HG02852 (cell line): ENCODE results near the gene TMED6.

Experiments
- ATAC-seq: cut with Tn5 transposase; IDR thresholded peaks from one replicate; pipeline ENCODE4 v1.9.1; 2021; ENCODE audit warnings: mild to moderate bottlenecking, moderate library complexity; ENCODE audit not compliant: unreplicated experiment

Gene TMED6

DNA sequence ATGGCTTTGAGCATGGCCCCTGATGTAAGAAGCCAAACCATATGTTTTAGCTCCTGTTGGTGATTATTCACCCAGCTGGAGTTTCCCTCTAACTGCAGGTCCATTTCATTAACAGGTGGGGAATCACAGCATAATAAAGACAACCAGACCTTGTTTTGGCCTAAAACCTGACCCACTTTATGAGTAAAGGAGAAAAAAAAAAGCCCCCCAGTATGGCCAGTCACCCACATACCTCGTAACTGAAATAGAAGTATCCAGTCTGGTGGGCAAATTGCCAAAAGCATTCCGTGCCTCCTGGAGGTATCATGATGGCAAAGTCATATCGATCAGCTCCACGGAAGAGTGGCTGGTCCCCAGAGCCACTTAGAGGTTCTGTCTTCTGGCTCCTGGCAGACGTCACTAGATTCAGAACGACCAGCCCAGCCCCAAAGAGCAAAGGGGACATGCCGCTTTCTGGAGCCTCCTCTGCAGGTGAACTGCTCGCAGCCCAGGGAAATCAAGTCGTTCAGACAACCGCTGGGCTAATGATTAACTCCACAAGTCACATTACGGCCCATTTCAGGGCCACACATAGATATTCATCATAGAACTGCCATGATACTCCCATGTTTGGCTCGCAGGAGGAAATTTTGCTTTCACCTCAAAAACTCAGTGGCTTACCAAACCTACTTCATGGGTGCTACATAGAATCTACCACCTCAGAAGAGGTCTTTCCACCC lies at the start of gene TMED6:
Gene TMED6 (minus strand): TSS at position 478 of the 719 bp plus-strand sequence. CDS start 33 bp downstream, at position 445.
- ATAC-seq, result no peak

DNA sequence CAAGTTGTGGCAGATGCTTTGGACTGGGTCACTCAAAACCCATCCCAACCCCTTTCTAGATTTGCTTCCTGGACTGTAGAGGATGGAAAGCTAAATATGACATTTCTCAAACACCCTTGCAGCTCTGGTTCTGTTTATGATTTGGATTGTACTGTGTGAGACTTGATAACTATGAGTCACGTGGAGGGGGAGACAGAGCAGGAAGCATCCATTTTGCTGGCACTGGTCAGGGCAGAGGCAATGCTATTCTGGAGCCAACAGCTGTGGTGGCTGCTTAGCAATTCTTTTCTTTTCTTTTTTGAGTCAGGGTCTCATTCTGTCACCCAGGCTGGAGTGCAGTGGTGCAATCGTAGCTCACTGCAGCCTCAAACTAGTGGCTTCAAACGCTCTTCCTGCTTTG lies 47.8 kb upstream of the TMED6 start:
- no peak for ATAC-seq

DNA sequence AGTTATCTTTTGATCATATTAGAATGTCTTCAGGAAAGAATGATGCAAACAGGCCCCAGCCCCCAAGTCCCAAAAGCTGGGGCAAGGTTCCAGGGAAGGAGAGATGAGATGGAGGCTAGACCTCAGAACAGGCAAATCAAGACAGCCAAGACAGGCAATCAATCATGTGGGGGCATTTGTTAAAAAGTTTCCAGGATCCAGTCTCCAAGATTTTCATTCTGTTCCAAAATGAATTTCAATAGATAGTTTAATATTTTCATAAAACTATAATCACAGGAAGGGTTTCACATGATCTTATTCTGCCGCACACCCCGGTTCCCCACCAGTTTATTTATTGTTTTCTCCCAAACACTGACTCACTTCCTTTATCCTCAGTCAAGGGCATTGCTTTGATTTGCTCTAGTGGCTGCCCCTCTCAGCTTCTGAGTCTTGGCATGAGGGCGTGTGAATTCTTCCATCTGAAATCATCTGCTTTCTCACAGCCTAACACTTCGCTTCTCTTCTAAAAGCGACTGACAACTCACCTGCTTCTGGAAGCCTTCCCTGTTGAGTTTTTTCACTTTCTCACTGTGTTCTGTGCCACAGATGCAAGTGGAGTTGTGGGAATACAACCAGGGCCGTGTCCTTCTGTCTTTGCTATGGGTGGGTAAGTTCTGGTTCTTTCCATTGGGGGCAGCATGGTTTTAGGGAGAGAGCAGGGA lies 46.4 kb upstream of the TMED6 start:
- ATAC-seq, result no peak

DNA sequence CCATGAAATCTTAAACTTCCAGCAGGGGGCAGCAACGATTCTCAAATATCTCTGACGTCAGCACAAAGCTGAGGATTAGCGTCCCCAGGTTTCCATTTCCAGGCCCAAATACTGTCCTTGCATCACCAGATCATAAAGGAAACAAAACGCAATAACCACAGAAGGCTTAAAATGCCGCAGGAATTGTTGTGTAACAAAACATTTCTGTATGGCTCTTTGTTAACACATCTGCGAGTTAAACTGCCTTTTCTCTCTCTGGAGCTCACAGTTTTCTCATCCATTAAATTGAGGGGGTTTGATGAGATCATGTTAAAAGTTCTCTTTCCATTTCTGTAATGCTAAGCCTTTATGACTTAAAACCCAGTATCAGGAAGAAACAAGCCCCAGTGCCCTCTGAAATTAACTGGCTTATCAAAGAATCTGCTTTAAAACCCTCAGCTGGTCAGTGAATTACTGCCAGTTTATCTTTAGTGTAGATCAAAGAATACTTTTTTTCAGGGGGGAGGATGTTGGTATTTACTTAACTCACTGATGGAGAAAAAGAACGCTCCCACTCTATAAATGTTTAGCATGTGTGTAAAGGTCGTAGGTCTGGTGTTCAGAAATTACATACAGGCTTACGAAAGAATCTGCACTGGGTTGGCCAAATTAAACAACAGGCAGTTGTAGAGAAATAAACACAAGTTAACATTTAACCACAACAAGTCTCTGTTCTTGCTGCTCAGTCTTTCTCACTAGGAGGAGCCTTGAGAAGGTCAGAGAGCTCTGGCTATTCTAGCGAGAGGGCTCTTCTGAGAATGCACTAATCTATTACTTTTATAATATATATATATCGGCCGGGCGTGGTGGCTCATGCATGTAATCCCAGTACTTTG lies 44.8 kb upstream of the TMED6 start:
- no peak for ATAC-seq

DNA sequence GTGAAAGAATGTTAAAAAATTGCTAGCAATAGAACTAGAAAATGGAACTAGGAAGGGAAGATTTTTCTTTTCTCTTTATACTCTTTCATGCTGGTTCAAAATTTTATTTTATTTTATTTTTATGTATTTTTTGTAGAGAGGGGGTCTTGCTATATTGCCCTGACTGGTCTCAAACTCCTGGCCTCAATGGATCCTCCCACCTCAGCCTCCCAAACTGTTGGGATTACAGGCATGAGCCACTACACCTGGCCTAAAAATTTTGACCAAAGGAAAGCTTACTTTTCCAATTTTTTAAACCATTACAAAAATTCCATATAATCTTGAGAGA lies 44.2 kb upstream of the TMED6 start:
- no peak for ATAC-seq

DNA sequence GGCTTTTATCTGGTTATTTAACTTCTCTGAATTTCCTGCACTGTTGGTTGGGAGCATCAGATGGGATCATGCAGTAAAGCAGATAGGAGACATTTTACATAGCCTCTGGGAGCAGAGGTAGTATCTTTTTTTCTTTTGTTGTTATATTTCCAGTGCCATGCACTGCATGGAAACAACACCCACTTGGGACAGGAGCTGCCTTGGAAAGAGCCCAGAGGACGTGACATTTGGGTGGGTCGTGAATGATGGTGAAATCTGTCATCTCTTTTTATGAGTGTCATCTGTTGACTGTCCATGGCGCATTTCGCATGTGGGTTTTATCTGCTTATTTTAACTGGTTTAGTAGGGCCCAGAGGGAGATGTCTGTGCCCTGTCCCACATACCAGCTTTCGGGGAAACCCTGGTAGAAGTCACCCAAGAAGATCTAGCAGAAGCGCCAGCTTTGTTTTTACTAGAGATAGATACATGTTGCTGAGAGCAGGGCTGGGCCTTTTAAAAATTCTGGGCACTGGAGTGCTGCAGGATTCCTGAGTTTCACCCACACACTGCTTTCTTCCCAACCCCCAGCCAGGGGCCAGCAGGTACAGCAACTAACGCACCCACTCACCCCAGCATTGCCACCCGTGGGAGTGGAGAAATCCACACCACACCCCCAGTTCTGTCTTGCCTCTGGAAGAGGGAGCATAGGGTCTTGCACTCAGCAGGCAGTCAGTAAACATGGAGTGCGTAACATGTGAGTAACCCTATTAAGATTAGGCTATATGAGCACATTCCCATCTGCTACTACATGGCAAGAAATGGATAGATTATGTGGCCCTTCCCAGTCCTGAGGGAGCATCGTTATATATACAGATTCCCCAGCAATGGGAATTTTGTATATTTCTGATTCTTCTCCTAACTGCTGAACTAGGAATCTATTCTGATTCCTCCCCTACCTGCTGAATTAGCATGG lies 42.6 kb upstream of the TMED6 start:
- ATAC-seq, result no peak

DNA sequence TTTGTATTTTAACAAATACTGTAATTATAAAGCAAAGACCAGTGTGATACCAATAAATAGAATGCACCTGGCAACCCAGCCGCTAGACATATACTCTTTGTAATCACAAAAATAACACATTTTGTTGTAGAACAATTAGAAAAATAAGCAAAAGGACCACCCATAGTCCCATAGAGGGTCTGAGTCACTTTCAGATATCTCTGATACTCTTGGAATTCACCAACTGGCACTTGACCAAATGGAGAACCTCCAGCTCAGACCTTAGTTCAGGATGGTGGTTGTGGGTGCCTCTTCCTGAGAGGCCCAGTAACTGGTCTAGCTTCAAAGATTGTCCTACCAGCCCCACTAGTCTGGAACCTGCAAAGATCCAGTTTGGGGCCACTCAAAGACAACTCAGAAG lies 35.0 kb upstream of the TMED6 start:
- no peak for ATAC-seq

DNA sequence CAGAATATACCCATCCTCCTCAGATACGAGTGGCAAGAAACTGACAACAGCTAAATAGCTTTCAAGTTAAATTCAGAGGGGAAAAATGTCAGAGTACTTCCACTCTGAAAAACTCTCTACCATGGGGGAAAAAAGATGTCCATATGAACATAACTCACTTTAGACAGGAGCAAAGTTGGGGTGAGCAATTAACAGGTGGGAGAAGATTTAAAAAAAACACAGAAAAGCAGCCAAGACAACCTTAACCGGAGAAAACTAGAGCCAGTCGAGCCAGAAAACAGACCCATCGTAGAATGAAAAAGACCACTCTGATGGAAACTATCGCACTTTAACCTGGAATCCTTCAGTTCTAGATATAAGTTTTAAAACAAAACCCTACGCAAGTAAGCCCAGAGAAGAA lies 33.4 kb upstream of the TMED6 start:
- no peak for ATAC-seq

DNA sequence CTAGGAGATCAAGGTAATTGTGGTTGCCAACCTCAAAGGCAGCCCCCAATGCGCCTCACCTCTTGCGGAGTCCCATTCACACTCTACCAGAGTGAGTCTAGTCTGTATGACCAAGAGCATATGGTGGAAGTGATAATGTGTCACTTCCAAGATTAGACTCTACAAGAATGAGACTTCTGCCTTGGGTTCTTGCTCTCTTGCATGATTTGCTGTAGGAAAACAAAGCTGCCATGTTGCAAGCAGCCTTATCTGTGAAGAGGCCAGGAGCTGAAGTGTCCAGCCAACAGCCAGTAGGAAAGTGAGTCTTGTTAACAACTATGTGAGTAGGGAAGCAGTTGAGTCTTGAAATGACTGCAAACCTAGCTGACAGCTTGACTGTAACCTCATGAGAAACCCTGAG lies 30.8 kb upstream of the TMED6 start:
- ATAC-seq, result no peak

DNA sequence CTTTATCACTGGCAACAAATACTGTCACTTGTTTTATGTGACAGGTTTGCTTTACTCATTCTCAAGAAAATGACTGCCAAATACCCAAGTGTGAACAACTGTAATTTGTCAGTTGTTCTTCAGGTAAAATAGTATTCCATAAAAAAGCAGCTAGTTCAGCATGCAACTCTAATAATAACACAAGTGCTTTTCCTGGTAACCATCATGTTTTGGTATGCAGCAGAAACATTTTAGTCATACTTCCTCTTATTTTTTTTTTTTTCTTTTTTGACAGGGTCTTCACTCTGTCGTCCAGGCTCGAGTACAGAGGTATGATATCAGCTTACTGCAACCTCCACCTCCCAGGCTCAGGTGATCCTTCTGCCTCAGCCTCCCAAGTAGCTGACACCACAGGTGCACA lies 29.6 kb upstream of the TMED6 start:
- ATAC-seq, result no peak

DNA sequence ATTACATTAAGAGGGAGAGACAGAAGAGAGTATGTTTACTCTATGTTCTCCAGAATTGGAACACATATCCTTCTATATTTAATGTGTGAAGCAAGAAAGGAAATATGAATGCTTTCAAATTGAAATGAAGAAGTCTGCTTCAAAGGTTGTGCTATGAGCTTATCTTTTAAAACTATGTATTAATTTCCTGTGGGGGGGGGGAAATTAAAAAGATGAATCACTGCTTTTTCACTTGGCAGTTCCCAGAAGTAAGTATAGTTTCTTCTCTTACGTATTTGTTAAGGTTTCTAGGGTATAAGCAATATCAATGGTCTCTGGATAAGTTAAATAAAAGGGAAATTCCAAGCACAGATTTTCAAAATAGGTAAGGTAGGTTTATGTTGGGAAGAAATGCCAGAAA lies 27.2 kb upstream of the TMED6 start:
- ATAC-seq, result no peak

DNA sequence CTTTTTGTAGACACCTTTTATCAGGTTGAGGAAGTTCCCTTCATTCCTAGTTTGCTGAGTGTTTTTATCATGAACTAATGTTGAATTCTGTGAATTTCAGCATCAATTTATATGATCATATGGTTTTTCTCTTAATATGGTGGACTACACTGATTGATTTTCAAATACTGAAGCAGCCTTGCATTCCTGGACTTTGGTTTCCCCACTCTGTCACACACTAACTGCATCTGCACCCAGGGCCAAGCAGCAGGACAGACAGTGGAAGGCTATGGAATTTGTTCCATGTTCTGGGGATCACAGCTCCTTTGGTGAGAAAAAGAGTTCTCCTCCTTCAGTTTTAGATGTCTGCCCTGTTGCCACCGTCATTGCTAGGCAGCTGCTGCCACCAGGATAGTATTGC lies 26.4 kb upstream of the TMED6 start:
- ATAC-seq, result no peak

DNA sequence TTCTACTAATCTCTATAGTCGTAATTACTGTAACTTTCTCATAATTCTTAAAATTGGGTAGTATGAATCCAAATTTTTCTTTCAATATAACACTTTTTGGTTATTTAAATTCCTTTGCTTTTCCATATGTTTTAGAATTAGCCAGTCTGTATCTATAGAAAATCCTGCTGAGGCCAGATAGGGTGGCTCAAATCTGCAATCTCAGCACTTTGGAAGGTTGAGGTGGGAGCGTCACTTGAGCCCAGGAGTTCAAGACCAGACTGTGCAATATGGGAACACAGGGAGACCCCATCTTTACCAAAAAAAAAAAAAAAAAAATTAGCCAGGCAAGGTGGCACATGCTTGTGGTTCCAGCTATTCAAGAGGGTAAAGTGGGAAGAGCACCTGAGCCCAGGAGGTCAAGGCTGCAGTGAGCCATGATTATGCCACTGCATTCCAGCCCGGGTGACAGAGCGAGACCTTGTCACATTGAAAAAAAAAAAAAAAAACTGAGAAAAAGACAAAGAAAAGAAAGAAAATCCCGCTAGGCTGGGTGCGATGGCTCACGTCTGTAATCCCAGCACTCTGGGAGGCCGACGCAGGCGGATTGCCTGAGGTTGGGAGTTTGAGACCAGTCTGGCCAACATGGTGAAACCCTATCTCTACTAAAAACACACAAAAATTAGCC lies 24.9 kb upstream of the TMED6 start:
- ATAC-seq, result no peak

DNA sequence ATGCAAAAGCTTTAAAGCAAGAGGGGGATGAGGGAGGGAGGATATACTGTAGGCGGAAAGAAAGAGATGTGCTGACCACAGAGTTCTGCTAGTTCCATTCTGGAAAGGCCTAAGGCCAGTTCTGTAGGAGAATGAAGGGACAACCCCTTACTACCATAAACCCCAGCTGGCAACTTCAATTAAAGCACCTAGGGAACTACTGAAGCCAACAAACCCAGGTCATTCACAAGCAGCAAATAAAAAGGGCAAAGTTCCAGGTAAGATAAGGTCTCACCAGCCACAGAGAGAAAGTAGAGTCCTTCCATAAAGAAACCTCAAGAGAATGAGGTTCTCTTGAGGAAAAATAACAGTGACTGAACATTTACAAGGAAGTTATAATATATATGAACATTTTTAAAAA lies 21.4 kb upstream of the TMED6 start:
- no peak for ATAC-seq

DNA sequence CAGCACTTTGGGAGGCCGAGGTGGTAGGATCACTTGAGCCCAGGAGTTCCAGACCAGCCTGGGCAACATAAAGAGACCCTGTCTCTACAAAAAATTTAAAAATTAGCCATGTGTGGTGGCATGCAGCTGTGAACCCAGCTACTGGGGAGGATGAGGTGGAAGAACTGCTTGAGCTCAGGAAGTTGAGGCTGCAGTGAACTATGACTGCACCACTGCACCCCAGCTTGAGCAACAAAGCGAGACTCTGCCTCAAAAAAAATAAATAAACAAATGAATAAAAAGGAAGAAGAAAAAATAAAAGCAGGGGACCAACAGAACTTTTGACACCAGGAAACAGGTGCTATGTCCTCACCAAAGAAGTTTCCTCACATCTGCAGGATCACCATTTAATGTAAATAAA lies 20.0 kb upstream of the TMED6 start:
- no peak for ATAC-seq

DNA sequence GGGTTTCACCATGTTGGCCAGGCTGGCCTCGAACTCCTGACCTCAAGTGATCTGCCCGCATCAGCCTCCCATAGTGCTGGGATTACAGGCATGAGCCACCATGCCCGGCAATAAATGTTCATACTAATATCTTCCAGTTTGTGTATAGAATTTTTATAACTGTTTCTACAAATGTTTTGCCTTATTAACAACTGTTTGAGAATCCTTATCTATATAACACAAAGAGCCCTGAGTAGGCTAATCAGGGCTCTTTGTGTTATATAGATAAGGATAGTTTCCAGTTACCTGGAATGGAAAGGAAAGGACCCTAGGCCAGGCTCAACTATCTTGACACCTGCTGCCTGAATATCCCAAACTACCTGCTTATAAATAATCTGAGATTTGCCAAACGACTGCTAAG lies 17.3 kb upstream of the TMED6 start:
- no peak for ATAC-seq

DNA sequence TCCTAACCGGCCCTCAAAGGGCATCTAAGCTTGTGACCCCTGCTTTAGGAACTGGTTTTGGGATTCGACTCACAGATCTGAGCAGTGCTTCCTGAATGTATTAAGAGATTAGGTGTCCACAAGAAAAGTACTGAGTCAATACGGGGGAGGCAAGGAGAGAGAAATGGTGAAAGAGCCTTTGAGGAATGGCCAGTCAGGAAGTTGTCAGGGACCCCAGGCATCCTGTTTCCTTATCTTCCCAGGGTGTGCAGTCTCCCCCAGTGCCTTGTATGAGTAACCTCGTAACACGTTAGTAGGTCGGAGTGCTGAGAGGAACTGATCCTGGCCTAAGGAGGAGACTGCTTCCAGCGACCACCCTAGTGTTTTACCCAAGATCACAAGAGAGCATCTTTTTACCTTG lies 16.4 kb upstream of the TMED6 start:
- ATAC-seq, result no peak

DNA sequence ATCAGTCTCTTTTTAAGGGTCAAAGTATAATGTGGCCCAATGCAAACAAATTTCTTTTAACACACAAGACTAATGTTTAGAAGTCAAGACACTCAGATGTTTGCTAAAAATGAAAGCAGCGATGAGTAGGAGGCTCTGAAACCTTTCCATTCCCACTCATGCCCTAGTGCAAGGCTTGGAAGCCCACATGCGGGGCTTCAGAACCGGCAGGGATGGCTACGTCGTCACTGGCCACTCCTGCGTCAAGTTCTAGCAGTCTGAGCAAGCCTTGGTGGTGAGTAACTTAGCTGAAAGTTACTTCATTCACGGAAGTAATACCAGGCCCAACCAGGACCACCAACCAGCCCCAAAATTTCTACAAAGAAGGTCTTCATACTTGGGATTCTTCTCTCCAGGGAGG lies 14.8 kb upstream of the TMED6 start:
- ATAC-seq, result no peak

DNA sequence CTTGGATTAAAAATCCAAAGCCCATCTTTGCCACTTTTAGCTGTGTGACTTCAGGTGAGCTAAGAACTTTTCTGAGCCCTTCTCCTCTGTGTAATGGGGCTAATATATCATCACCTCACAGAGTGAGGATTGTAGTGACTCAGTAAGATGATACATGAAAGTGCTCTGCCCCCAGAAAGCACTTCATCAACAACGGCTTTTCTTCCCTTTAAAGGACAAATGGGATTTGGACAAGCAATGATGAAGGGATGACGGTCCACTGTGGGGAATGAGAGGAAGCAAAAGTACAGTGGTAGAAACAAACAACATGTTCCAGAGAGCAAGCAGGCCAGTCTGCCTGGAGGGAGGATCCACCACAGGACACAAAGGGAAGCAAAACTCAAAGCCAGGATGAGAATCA lies 14.3 kb upstream of the TMED6 start:
- no peak for ATAC-seq

DNA sequence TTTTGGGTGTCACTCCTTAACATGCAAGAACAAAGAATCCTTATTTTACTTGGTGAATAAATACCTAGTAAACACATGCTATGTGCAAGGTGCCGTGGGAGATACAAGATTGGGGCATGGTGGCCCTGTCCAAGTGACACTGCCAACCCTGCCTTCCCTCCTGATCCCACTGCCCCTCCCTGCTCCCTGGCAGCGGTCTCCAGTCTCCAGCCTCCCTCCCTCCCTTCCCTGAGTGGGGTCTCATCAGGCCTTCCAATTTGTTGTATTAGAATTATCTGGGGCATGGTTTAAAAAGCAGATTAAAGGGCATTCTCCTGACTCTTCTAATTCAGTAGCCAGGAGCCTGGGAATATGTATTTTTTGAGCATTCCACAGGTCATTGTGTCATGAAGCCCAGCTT lies 12.5 kb upstream of the TMED6 start:
- no peak for ATAC-seq
